Measurements from ENCODE around the gene MKNK1. TPM values are rescaled to one million over a fixed set of nuclear protein-coding genes. Genes with fewer than 3 reads are reported as not detected.
A peak's percentile ranks its signal among the peaks of the same experiment; 100 is the strongest.

Gene MKNK1
- total RNA-seq, 1 donor from 2014 or later, result 16.8 TPM

DNA sequence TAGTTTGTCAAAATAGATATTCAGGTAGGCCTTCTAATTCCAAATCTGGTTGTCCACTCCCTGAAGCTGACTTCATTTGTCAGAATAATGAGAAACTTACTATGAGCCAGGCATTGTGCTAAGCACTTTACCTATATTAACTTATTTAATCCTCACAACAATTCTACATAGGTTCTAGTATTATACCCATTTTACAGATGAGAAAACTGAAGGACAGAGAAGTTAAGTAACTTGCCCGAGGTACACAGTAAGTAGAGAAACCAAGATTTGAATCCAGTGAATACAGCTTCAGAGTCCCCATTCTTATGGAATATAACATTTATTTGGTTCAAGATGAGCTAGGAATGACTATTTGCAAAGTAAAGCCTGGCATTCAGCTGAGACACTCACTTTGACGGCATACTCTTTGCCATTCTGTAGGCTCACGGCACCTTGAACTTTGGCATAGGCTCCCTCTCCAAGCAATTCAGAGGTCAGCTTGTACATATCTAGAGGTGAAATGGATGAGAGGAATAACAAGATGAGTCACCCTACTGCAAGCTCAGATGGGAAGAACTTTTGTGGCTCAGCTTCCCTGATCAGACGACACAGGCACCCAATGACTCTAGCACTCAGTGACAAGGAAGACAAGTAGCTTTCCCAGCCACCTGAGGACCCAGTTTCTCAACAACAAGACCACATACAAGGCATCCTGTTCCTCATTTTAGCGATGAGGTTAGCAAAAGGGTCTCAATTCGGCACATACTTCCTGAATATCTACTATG is 23.7 kb downstream of the MKNK1 start:
- Histone ChIP-seq H3K36me3 (ENCODE audit: control insufficient read depth, insufficient read depth, low read length) (peaks cover 19% of the 10 kb centered on the region), H3K4me3 (ENCODE audit: low read depth, low read length) (no peak overlapping the region), H3K27me3 (ENCODE audit: control insufficient read depth, insufficient read depth, low read length) (no peaks in the 10 kb centered on the region)
- FAIRE-seq (peak; percentile 18), DNase-seq (ENCODE audit: low read depth) (no peak)
- TF ChIP-seq, protein P1, sequence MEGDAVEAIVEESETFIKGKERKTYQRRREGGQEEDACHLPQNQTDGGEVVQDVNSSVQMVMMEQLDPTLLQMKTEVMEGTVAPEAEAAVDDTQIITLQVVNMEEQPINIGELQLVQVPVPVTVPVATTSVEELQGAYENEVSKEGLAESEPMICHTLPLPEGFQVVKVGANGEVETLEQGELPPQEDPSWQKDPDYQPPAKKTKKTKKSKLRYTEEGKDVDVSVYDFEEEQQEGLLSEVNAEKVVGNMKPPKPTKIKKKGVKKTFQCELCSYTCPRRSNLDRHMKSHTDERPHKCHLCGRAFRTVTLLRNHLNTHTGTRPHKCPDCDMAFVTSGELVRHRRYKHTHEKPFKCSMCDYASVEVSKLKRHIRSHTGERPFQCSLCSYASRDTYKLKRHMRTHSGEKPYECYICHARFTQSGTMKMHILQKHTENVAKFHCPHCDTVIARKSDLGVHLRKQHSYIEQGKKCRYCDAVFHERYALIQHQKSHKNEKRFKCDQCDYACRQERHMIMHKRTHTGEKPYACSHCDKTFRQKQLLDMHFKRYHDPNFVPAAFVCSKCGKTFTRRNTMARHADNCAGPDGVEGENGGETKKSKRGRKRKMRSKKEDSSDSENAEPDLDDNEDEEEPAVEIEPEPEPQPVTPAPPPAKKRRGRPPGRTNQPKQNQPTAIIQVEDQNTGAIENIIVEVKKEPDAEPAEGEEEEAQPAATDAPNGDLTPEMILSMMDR (IDR thresholded peaks at IDR 0.05; ENCODE audit: insufficient read depth, low read length, severe bottlenecking), result no peak

DNA sequence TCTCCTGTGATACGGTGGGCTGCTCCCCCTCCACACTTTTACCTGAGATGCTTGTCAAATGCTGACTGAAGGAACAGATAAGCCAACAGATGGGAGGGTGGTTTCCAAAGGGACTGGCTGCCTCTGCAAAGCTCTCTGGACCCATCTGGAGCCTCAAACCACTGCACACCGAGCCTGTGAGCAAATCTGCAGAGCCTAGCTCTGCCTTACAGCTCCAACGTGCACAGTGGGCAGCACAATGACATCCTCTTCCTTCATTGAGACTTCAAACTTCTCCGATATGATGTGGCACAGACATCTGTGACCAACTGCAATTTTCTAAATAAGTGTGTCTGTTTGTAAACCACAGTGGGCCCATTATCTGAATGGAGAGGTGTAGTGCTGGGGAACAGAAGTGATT is 26.4 kb downstream of the MKNK1 start:
- no peak for DNase-seq (ENCODE audit: low read depth)
- peaks cover 9% of the 10 kb centered on the region for H3K36me3 ChIP-seq (ENCODE audit: control insufficient read depth, insufficient read depth, low read length)
- H3K4me3 ChIP-seq (ENCODE audit: low read depth, low read length), result no peak overlapping the region
- no peaks in the 10 kb centered on the region for H3K27me3 ChIP-seq (ENCODE audit: control insufficient read depth, insufficient read depth, low read length)
- TF ChIP-seq, protein P1 (IDR thresholded peaks at IDR 0.05; ENCODE audit: insufficient read depth, low read length, severe bottlenecking), result no peak
- no peak for FAIRE-seq

- no peaks in the 10 kb centered on the region for H3K27me3 ChIP-seq (ENCODE audit: control insufficient read depth, insufficient read depth, low read length)
- TF ChIP-seq, protein P1 (IDR thresholded peaks at IDR 0.05; ENCODE audit: insufficient read depth, low read length, severe bottlenecking), result no peak
- H3K4me3 ChIP-seq (ENCODE audit: low read depth, low read length), result no peak overlapping the region
- DNase-seq (ENCODE audit: low read depth), result no peak
- FAIRE-seq, result no peak
- peaks cover 7% of the 10 kb centered on the region for H3K36me3 ChIP-seq (ENCODE audit: control insufficient read depth, insufficient read depth, low read length)
These were observed 27.5 kb downstream of the MKNK1 start for GRCh38 chr1:46576596-46576995.

DNA sequence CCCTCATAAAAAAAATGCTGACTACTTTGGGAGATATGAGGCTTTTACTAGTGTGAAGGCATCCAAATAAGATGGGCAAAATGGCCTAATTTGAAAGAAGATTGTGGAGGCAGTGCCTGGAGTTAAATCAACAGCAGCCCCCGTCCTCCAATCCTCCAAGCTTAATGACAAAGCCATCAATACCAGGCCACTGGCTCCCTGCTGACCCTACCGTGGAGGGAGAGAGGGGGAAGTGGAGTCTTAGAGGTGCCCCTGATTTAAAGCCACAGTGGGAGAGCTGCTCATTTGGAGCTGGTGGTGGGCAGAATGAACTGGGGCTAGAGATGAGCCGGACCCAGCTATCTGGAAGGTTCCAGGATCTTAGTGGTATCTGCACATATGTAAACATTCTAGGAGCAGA is 28.3 kb downstream of the MKNK1 start:
- DNase-seq (ENCODE audit: low read depth) (no peak), FAIRE-seq (no peak)
- no peaks in the 10 kb centered on the region for H3K27me3 ChIP-seq (ENCODE audit: control insufficient read depth, insufficient read depth, low read length)
- no peak overlapping the region for H3K4me3 ChIP-seq (ENCODE audit: low read depth, low read length)
- TF ChIP-seq, protein P1 (IDR thresholded peaks at IDR 0.05; ENCODE audit: insufficient read depth, low read length, severe bottlenecking), result no peak
- peaks cover 7% of the 10 kb centered on the region for H3K36me3 ChIP-seq (ENCODE audit: control insufficient read depth, insufficient read depth, low read length)

GRCh38 chr1:46575300-46575699 is 28.8 kb downstream of the MKNK1 start:
- TF ChIP-seq, protein P1 (IDR thresholded peaks at IDR 0.05; ENCODE audit: insufficient read depth, low read length, severe bottlenecking), result no peak
- peaks cover 6% of the 10 kb centered on the region for H3K36me3 ChIP-seq (ENCODE audit: control insufficient read depth, insufficient read depth, low read length)
- no peak overlapping the region for H3K4me3 ChIP-seq (ENCODE audit: low read depth, low read length)
- DNase-seq (ENCODE audit: low read depth), result no peak
- FAIRE-seq, result no peak
- no peaks in the 10 kb centered on the region for H3K27me3 ChIP-seq (ENCODE audit: control insufficient read depth, insufficient read depth, low read length)
